Amniotic epithelial cell (primary cell): Measurements from ENCODE around the gene AHNAK.

Experiments used
- DNase-seq: peaks from one replicate; pipeline ENCODE4 v3.0.0-alpha.2; 2010; ENCODE audit warnings: low read depth

Gene AHNAK

GRCh38 chr11:62404901-62405300 lies 141.7 kb downstream of the AHNAK start:
- DNase-seq = no peak

- DNase-seq = no peak
Observed at GRCh38 chr11:62404435-62404834, 142.2 kb downstream of the AHNAK start.

GRCh38 chr11:62402960-62403730 lies 143.5 kb downstream of the AHNAK start:
- DNase-seq = no peak

- DNase-seq = no peak
Observed at GRCh38 chr11:62402226-62402959, 144.2 kb downstream of the AHNAK start.

- no peak for DNase-seq
Observed at GRCh38 chr11:62401811-62402210, 144.8 kb downstream of the AHNAK start.

- DNase-seq = no peak
Observed at GRCh38 chr11:62401356-62401755, 145.2 kb downstream of the AHNAK start.

- DNase-seq = peak; percentile 97
Observed at GRCh38 chr11:62400760-62401159, 145.8 kb downstream of the AHNAK start.

GRCh38 chr11:62400281-62400680 lies 146.3 kb downstream of the AHNAK start:
- DNase-seq = no peak

- DNase-seq = no peak
Observed at GRCh38 chr11:62399878-62400266, 146.7 kb downstream of the AHNAK start.

GRCh38 chr11:62399172-62399877 lies 147.3 kb downstream of the AHNAK start:
- DNase-seq = peak; percentile 59

- DNase-seq = peak; percentile 98
Observed at GRCh38 chr11:62398011-62398994, 148.3 kb downstream of the AHNAK start.

- no peak for DNase-seq
Observed at GRCh38 chr11:62395885-62396551, 150.6 kb downstream of the AHNAK start.

GRCh38 chr11:62394825-62395538 lies 151.6 kb downstream of the AHNAK start:
- DNase-seq = peak; percentile 81

GRCh38 chr11:62393735-62394134 lies 152.9 kb downstream of the AHNAK start:
- DNase-seq = no peak

GRCh38 chr11:62393061-62393611 lies 153.5 kb downstream of the AHNAK start:
- DNase-seq = no peak

GRCh38 chr11:62392506-62392905 lies 154.1 kb downstream of the AHNAK start:
- DNase-seq = no peak

- no peak for DNase-seq
Observed at GRCh38 chr11:62391642-62392425, 154.8 kb downstream of the AHNAK start.

GRCh38 chr11:62390722-62391121 lies 155.9 kb downstream of the AHNAK start:
- peak; percentile 61 for DNase-seq

- no peak for DNase-seq
Observed at GRCh38 chr11:62390237-62390636, 156.4 kb downstream of the AHNAK start.
